Breast epithelium (tissue), 3 donors: ENCODE results near the gene SLC29A2.

Experiments used
- POLR2A ChIP-seq: fragments of 450-650 bp; IDR thresholded peaks from one replicate; pipeline ENCODE4 v1.6.1; 2016; ENCODE audit warnings: antibody characterized with exemption, mild to moderate bottlenecking, moderate library complexity
- POLR2AphosphoS5 ChIP-seq, 3 donors: sonication (generic); formaldehyde crosslinking; IDR thresholded peaks; one replicate each; pipeline ENCODE4 v1.6.1; 2017; ENCODE audit warnings: antibody characterized with exemption in 3 of 3
- TF ChIP-seq, protein P1 (sequence below), 3 donors: fragments of 450-650 bp; IDR thresholded peaks; one replicate each; pipeline ENCODE4 v1.5.1; 2016 to 2017; ENCODE audit warnings: antibody characterized with exemption in 3 of 3, mild to moderate bottlenecking in 3 of 3, moderate library complexity in 3 of 3

GRCh38 chr11:66312549-66313320 is 58.8 kb downstream of the SLC29A2 start:
- TF ChIP-seq, protein P1, sequence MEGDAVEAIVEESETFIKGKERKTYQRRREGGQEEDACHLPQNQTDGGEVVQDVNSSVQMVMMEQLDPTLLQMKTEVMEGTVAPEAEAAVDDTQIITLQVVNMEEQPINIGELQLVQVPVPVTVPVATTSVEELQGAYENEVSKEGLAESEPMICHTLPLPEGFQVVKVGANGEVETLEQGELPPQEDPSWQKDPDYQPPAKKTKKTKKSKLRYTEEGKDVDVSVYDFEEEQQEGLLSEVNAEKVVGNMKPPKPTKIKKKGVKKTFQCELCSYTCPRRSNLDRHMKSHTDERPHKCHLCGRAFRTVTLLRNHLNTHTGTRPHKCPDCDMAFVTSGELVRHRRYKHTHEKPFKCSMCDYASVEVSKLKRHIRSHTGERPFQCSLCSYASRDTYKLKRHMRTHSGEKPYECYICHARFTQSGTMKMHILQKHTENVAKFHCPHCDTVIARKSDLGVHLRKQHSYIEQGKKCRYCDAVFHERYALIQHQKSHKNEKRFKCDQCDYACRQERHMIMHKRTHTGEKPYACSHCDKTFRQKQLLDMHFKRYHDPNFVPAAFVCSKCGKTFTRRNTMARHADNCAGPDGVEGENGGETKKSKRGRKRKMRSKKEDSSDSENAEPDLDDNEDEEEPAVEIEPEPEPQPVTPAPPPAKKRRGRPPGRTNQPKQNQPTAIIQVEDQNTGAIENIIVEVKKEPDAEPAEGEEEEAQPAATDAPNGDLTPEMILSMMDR (IDR thresholded peaks at IDR 0.05): no peak
- no peak for TF ChIP-seq POLR2A
- peak in 1 of 3 donors; percentile 43 for TF ChIP-seq POLR2AphosphoS5 (IDR thresholded peaks at IDR 0.05)
